CD4-positive, alpha-beta T cell treated with Interleukin-21 for 1 hour (primary cell): ENCODE results near the gene NRG3.

Experiments used
- DNase-seq: peaks from one replicate; pipeline ENCODE4 v3.0.0-alpha.2; 2020

The NRG3 gene

GRCh38 chr10:82505009-82505408 is 630.0 kb downstream of the NRG3 start:
- no peak for DNase-seq

GRCh38 chr10:82506680-82507376 is 631.8 kb downstream of the NRG3 start:
- DNase-seq, result no peak

GRCh38 chr10:82515256-82515655 is 640.3 kb downstream of the NRG3 start:
- no peak for DNase-seq

- DNase-seq, result no peak
These were observed 654.1 kb downstream of the NRG3 start for GRCh38 chr10:82529062-82529461.

GRCh38 chr10:82535457-82535856 is 660.5 kb downstream of the NRG3 start:
- no peak for DNase-seq

GRCh38 chr10:82536668-82537067 is 661.7 kb downstream of the NRG3 start:
- no peak for DNase-seq

GRCh38 chr10:82538272-82538671 is 663.3 kb downstream of the NRG3 start:
- no peak for DNase-seq

GRCh38 chr10:82543631-82544030 is 668.6 kb downstream of the NRG3 start:
- no peak for DNase-seq

GRCh38 chr10:82544377-82544776 is 669.4 kb downstream of the NRG3 start:
- DNase-seq, result no peak

- no peak for DNase-seq
These were observed 676.5 kb downstream of the NRG3 start for GRCh38 chr10:82551506-82551905.

GRCh38 chr10:82552267-82552666 is 677.3 kb downstream of the NRG3 start:
- no peak for DNase-seq

GRCh38 chr10:82554381-82554780 is 679.4 kb downstream of the NRG3 start:
- no peak for DNase-seq

GRCh38 chr10:82558014-82558607 is 683.1 kb downstream of the NRG3 start:
- DNase-seq, result no peak

- DNase-seq, result no peak
These were observed 689.6 kb downstream of the NRG3 start for GRCh38 chr10:82564353-82565196.

- DNase-seq, result no peak
These were observed 690.2 kb downstream of the NRG3 start for GRCh38 chr10:82565197-82565575.

GRCh38 chr10:82572744-82573143 is 697.8 kb downstream of the NRG3 start:
- DNase-seq, result no peak

- DNase-seq, result no peak
These were observed 699.1 kb downstream of the NRG3 start for GRCh38 chr10:82574081-82574480.

- no peak for DNase-seq
These were observed 700.3 kb downstream of the NRG3 start for GRCh38 chr10:82575318-82575717.

GRCh38 chr10:82576093-82576492 is 701.1 kb downstream of the NRG3 start:
- DNase-seq, result no peak

GRCh38 chr10:82581940-82582339 is 706.9 kb downstream of the NRG3 start:
- DNase-seq, result no peak

- DNase-seq, result no peak
These were observed 716.4 kb downstream of the NRG3 start for GRCh38 chr10:82591421-82591820.

- no peak for DNase-seq
These were observed 722.8 kb downstream of the NRG3 start for GRCh38 chr10:82597840-82598239.

- DNase-seq, result no peak
These were observed 734.9 kb downstream of the NRG3 start for GRCh38 chr10:82609845-82610244.

GRCh38 chr10:82618007-82618406 is 743.0 kb downstream of the NRG3 start:
- no peak for DNase-seq
